A673 (cell line): ENCODE measurements around the gene ZNF784.

Source experiments
- EZH2 ChIP-seq: fragments of 200-600 bp; sonication (generic); IDR thresholded peaks from 2 replicates; pipeline ENCODE4 v1.6.1; 2017; ENCODE audit warnings: borderline replicate concordance, low read depth, mild to moderate bottlenecking, mixed read lengths, antibody characterized with exemption, low read length; ENCODE audit not compliant: poor library complexity, severe bottlenecking
- TF ChIP-seq, protein P1 (sequence below): fragments of 300-800, 200-600 bp; sonication (generic); conservative IDR thresholded peaks from 2 replicates; pipeline ENCODE4 v1.5.1; 2017; ENCODE audit warnings: low read depth, mild to moderate bottlenecking, antibody characterized with exemption, low read length, moderate library complexity, mixed read lengths

DNA sequence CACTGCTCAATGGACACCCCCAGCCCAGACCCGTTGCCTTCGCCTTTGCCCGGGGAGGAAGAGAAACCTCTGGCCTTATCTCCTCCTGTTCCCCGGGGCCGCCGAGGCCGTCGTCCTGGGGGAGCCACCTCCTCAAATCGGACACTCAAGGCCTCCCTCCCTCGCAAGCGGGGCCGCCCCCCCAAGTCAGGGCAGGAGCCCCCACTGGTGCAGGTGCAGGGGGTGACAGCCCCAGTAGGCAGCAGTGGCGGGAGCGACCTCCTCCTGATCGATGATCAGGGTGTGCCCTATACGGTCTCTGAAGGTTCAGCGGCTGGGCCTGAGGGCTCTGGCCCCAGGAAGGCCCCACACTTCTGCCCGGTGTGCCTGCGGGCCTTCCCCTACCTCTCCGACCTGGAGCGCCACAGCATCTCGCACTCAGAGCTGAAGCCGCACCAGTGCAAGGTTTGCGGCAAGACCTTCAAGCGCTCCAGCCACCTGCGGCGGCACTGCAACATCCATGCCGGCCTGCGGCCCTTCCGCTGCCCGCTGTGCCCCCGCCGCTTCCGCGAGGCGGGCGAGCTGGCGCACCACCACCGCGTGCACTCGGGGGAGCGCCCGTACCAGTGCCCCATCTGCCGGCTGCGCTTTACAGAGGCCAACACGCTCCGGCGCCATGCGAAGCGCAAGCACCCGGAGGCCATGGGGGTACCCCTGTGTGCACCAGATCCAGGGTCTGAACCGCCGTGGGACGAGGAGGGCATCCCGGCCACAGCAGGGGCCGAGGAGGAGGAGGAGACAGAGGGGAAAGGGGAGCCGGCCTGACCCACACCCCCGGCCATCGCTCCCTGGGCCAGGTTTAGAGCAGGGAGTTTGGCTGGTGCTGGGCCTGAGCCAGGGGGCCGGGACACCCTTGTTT, 22.0 kb downstream of the ZNF784 start:
- TF ChIP-seq EZH2, result no peak
- TF ChIP-seq, protein P1, sequence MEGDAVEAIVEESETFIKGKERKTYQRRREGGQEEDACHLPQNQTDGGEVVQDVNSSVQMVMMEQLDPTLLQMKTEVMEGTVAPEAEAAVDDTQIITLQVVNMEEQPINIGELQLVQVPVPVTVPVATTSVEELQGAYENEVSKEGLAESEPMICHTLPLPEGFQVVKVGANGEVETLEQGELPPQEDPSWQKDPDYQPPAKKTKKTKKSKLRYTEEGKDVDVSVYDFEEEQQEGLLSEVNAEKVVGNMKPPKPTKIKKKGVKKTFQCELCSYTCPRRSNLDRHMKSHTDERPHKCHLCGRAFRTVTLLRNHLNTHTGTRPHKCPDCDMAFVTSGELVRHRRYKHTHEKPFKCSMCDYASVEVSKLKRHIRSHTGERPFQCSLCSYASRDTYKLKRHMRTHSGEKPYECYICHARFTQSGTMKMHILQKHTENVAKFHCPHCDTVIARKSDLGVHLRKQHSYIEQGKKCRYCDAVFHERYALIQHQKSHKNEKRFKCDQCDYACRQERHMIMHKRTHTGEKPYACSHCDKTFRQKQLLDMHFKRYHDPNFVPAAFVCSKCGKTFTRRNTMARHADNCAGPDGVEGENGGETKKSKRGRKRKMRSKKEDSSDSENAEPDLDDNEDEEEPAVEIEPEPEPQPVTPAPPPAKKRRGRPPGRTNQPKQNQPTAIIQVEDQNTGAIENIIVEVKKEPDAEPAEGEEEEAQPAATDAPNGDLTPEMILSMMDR, result no peak
